Measurements from ENCODE around the gene MAN2B2.

Gene MAN2B2

DNA sequence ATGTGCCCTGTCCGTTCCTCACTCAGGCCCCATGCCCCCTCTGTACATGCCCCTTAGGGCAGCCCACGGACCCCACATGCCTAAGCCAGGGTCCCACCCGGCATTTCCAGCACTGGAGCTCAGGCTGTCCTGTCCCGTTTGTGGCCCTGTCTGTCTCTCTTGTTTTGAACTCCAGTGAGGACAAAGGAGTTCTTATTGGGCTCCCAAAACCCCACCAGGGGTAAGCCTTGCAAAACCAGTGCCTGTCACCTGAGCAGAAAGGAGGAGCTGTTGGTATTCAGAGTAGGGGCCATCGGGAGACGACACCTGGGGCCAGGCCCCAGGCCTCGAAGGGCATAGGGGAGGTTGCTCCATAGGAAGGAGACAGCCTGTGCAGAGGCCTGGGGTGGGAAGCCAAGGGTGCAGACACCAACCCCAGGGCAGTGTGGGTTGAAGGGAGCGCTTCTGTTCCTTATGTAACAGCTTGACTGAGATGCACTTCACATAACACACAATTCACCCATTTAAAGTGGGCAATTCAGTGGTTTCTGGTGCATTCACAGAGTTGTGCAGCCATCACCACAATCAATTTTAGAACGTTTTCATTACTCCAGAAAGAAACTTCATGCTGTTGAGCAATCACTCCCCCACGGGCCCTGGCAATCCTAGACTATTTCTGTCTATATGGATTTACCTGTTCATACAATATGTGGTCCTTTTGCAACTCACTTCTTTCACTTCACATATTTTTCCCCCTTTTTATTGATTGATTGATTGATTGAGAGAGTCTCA lies 31.7 kb downstream of the MAN2B2 start:
- no peak for DNase-seq (ENCODE audit: insufficient read length, low spot score)
- TF ChIP-seq POLR2A (IDR thresholded peaks at IDR 0.05; ENCODE audit: low read depth, low read length), result no peak
- no peak for FAIRE-seq

DNA sequence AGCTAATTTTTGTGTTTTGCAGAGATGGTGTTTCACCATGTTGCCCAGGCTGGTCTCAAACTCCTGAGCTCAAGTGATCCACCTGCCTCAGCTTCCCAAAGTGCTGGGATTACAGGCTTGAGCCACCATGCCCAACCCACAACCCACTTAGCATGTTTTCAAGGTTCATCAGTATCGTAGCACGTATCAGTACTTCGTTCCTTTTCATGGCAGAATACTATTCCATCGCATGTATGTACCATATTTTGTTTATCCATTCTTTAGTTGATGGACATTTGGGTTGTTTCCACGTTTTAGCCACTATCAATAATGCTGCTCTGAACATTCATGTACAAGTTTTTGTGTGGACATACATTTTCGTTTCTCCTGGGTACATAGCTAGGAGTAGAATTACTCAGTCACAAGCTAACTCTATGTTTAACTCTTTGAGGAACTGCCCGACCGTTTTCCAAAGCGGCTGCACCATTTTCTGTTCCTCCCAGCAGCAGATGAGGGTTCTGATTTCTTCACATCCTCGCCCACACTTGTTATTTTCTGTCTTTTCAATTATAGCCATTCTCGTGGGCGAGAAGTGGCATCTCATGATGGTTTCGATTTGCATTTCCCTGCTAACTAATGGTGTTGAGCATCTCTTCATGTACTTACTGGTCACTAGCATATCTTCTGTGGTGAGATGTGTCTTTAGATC lies 32.5 kb downstream of the MAN2B2 start:
- TF ChIP-seq SPI1 (IDR thresholded peaks at IDR 0.05; ENCODE audit: low read depth, low read length) (no peak), POLR2A (IDR thresholded peaks at IDR 0.05; ENCODE audit: low read depth, low read length) (no peak), PAX5 (IDR thresholded peaks at IDR 0.05; ENCODE audit: insufficient read depth, low read length, severe bottlenecking) (no peak), POLR2AphosphoS5 (IDR thresholded peaks at IDR 0.05; ENCODE audit: low read depth, low read length) (no peak), TAF1 (IDR thresholded peaks at IDR 0.05; ENCODE audit: low read depth, low read length) (no peak), POU2F2 (IDR thresholded peaks at IDR 0.05; ENCODE audit: low read depth, low read length) (no peak)
- DNase-seq (ENCODE audit: insufficient read length, low spot score), result no peak
- peak; percentile 76 for FAIRE-seq

DNA sequence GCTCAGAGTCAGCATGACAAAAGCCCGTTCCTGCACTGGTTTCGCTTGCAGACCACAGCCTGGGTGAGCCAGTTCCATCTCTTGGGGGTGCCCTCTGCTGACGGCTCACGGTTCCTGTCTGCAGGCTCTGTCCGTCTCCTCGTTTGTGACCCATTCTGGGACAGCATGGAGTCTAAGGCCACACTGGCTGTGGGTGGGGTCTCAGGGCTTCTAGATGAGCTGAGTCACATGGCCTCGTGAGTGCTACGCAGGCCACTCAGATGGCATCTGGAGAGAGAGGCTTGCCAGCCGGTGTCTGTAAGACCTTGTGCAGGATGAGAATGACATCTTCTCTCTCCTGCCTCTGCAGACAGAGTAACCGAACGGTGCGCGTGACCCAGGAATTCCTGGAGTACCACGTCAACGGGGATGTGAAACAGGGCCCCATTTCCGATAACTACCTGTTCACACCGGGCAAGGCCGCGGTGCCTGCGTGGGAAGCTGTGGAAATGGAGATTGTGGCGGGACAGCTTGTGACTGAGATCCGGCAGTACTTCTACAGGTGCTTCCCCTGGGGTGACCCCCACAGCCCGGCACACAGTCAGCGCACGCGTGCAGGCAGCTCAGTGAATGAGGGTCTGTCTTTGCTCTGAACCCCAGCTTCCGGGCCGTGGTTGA lies 33.9 kb downstream of the MAN2B2 start:
- no peak for DNase-seq (ENCODE audit: insufficient read length, low spot score)
- no peak for FAIRE-seq
- TF ChIP-seq POLR2A (IDR thresholded peaks at IDR 0.05; ENCODE audit: low read depth, low read length) (no peak), SPI1 (IDR thresholded peaks at IDR 0.05; ENCODE audit: low read depth, low read length) (no peak), POLR2AphosphoS5 (IDR thresholded peaks at IDR 0.05; ENCODE audit: low read depth, low read length) (no peak), PAX5 (IDR thresholded peaks at IDR 0.05; ENCODE audit: insufficient read depth, low read length, severe bottlenecking) (no peak), POU2F2 (IDR thresholded peaks at IDR 0.05; ENCODE audit: low read depth, low read length) (no peak), TAF1 (IDR thresholded peaks at IDR 0.05; ENCODE audit: low read depth, low read length) (no peak)

DNA sequence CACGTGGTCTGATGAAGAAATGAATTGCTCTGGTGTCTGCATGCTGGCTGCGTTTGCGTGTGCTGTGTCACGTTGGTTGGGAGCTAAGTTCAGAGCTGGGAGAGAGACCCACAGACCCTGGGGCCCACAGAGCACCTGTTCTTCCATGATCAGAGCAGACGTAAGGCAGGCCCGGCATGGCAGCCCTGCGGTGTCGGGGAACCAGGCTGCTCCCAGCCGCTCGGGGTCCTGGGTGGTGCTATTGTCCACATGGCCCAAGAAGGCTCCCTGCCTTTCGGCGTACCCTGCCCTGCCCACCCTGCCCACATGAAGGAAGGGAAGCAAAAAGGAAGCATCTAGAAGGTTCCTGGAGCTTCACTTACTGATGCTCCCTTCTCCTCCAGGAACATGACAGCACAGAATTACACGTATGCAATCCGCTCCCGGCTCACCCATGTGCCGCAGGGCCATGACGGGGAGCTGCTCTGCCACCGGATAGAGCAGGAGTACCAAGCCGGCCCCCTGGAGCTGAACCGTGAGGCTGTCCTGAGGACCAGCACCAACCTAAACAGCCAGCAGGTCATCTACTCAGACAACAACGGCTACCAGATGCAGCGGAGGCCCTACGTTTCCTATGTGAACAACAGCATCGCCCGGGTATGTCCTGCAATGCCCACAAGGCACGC lies 34.6 kb downstream of the MAN2B2 start:
- TF ChIP-seq PAX5 (IDR thresholded peaks at IDR 0.05; ENCODE audit: insufficient read depth, low read length, severe bottlenecking) (no peak), POU2F2 (IDR thresholded peaks at IDR 0.05; ENCODE audit: low read depth, low read length) (no peak), POLR2AphosphoS5 (IDR thresholded peaks at IDR 0.05; ENCODE audit: low read depth, low read length) (no peak), POLR2A (IDR thresholded peaks at IDR 0.05; ENCODE audit: low read depth, low read length) (no peak), TAF1 (IDR thresholded peaks at IDR 0.05; ENCODE audit: low read depth, low read length) (no peak)
- no peak for DNase-seq (ENCODE audit: insufficient read length, low spot score)
- no peak for FAIRE-seq

DNA sequence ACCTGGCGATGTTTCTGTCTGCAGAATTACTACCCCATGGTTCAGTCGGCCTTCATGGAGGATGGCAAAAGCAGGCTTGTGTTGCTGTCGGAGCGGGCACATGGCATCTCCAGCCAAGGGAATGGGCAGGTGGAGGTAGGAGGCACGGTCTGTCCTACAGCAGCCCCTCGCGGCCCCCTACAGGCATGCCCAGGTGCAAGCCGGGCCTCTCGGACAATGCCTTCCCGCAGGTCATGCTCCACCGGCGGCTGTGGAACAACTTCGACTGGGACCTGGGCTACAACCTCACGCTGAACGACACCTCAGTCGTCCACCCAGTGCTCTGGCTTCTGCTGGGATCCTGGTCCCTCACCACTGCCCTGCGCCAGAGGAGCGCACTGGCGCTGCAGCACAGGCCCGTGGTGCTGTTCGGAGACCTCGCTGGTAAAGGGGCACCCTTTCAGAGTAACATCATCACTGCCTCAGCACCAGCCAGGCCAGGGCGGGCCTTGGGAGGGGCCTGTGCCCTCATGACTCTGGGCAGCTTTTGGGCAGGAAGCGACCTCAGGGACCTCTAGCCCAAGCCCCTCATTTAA lies 36.0 kb downstream of the MAN2B2 start:
- FAIRE-seq (no peak), DNase-seq (ENCODE audit: insufficient read length, low spot score) (no peak)
- no peak for TF ChIP-seq PAX5 (IDR thresholded peaks at IDR 0.05; ENCODE audit: insufficient read depth, low read length, severe bottlenecking)
- no peak for TF ChIP-seq TAF1 (IDR thresholded peaks at IDR 0.05; ENCODE audit: low read depth, low read length)
- TF ChIP-seq POLR2A (IDR thresholded peaks at IDR 0.05; ENCODE audit: low read depth, low read length), result no peak
- no peak for TF ChIP-seq SPI1 (IDR thresholded peaks at IDR 0.05; ENCODE audit: low read depth, low read length)
- TF ChIP-seq POLR2AphosphoS5 (IDR thresholded peaks at IDR 0.05; ENCODE audit: low read depth, low read length), result no peak
- no peak for TF ChIP-seq POU2F2 (IDR thresholded peaks at IDR 0.05; ENCODE audit: low read depth, low read length)

DNA sequence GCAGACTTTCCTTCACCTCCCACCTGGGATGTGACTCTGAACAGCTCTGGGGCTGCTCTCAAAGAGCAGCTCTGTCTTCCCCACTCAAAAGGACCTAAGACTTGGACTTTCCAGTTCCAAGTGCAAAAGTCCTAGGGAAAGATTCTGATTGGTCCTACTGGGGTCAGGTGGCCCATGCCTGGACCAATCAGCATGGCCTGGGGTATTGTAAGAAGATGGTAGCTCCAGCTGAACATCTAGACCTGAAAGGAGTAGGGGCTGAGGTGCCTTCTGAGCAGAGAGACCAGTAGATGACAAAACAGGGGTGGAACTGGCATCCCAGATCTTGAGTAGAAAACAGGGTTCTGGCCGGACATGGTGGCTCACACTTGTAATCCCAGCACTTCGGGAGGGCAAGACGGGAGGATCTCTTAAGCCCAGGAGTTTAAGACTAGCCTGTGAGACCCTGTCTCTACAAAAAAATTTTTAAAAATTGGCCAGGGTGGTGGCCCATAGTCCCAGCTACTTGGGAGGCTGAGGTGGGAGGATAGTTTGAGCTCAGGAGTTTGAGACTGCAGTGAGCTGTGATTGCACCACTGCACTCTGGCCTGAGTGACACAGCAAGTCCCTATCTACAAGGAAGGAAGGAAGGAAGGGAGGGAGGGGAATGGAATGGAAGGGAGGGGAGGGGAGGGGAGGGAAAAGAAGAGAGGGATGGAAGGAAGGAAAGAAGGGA lies 38.1 kb downstream of the MAN2B2 start:
- DNase-seq (ENCODE audit: insufficient read length, low spot score) (no peak), FAIRE-seq (no peak)
- no peak for TF ChIP-seq POU2F2 (IDR thresholded peaks at IDR 0.05; ENCODE audit: low read depth, low read length)

DNA sequence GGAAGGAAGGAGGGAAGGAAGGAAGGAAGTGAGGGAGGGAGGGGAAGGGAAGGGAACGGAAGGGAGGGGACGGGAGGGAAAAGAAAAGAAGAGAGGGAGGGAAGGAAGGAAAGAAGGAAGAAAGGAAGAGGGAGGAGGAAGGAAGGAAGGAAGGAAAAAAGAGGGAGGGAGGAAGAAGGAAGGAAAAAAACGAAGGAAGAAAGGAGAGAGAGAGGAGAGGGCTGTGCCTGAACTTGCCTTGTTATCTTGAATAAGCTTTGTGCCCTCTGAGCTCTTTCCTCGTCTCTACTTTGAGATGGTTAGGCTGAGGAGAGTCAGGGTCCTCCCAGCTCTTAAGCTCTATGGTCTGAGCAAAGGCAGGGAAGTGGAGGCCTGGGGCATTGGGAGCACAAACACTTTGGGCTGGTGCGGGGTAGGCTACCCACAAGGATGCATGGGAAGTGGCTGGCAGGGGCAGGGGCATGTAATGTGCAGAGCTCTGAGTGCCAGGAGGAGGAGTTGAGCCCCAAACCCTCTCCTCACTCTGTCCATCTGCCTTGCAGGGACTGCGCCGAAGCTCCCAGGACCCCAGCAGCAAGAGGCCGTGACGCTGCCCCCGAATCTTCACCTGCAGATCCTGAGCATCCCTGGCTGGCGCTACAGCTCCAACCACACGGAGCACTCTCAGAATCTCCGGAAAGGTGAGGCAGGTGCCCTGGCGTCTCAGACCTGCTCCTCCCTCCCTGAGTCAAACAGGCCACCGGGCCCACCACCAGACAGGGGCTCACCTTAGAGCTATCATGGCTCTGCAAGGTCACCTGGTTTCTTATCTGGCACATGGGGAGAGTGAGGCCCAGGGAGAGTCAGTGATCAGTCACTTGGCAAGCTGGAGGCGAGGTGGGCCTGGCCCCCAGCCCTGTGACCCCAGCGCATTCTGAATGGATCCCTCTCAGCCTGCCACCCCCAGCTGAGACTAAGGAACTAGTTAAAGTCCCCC lies 39.0 kb downstream of the MAN2B2 start:
- no peak for FAIRE-seq
- no peak for DNase-seq (ENCODE audit: insufficient read length, low spot score)
- TF ChIP-seq TAF1 (IDR thresholded peaks at IDR 0.05; ENCODE audit: low read depth, low read length) (no peak), POLR2AphosphoS5 (IDR thresholded peaks at IDR 0.05; ENCODE audit: low read depth, low read length) (no peak), SPI1 (IDR thresholded peaks at IDR 0.05; ENCODE audit: low read depth, low read length) (no peak), PAX5 (IDR thresholded peaks at IDR 0.05; ENCODE audit: insufficient read depth, low read length, severe bottlenecking) (no peak), POLR2A (IDR thresholded peaks at IDR 0.05; ENCODE audit: low read depth, low read length) (no peak), POU2F2 (IDR thresholded peaks at IDR 0.05; ENCODE audit: low read depth, low read length) (no peak)

DNA sequence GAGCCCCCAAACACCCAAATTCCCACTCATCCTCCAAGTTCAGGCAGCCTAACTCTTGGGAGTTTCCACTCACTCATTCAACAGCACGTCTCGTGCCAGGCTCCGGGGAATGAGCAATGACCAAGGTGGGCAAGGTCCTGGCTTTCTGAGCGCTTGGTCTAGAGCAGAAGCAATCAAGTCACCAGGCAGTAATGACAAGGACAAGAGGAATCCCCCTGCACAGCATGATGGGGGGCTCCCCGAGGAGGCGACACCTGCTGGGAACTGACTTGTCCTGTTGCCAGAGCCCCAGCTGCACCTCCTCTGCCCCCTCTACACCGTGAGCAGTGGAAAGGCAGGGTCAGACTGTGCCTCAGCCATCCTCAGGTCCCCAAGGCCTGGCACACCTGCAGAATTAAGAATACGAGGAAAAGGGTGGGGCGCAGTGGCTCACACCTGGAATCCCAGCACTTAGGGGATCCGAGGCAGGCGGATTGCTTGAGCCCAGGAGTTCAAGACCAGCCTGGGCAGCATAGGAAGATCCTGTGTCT lies 39.8 kb downstream of the MAN2B2 start:
- TF ChIP-seq POLR2A (IDR thresholded peaks at IDR 0.05; ENCODE audit: low read depth, low read length) (no peak), TAF1 (IDR thresholded peaks at IDR 0.05; ENCODE audit: low read depth, low read length) (no peak), SPI1 (IDR thresholded peaks at IDR 0.05; ENCODE audit: low read depth, low read length) (no peak), PAX5 (IDR thresholded peaks at IDR 0.05; ENCODE audit: insufficient read depth, low read length, severe bottlenecking) (no peak), POLR2AphosphoS5 (IDR thresholded peaks at IDR 0.05; ENCODE audit: low read depth, low read length) (no peak), POU2F2 (IDR thresholded peaks at IDR 0.05; ENCODE audit: low read depth, low read length) (no peak)
- no peak for FAIRE-seq
- no peak for DNase-seq (ENCODE audit: insufficient read length, low spot score)
